Mucosa of gallbladder (tissue), 1 donor: ENCODE measurements around the gene CNTNAP3. TPM values are rescaled to one million over a fixed set of nuclear protein-coding genes. Genes with fewer than 3 reads are reported as not detected.
"Not testable (repeated sequence)": the region's sequence is repeated elsewhere in the genome, so short reads cannot be mapped to it uniquely, and the experiment has no call there.

Source experiments
- DNase-seq: peaks from one replicate; pipeline ENCODE4 v3.0.0-alpha.2; 2020; ENCODE audit warnings: low spot score
- total RNA-seq: library from RNA; stranded (reverse); gene quantifications from one replicate; pipeline ENCODE4 v1.2.1, GENCODE V29; 2021
- donor health status: DM: no; HTN: no; CAD: no.

The CNTNAP3 gene
- total RNA-seq = 1.6 TPM

- not testable (repeated sequence) for DNase-seq
These were observed at the start of gene CNTNAP3 for GRCh38 chr9:39287980-39288379. CNTNAP3 (minus strand) TSS chr9:39288167; CDS start chr9:39288064, 103 bp downstream.

GRCh38 chr9:39279995-39280394, 8.0 kb downstream of the CNTNAP3 start:
- not testable (repeated sequence) for DNase-seq

- not testable (repeated sequence) for DNase-seq
These were observed 45.5 kb downstream of the CNTNAP3 start for GRCh38 chr9:39242513-39242912.

- not testable (repeated sequence) for DNase-seq
These were observed 55.6 kb downstream of the CNTNAP3 start for GRCh38 chr9:39232130-39232991.

- DNase-seq = not testable (repeated sequence)
These were observed 72.0 kb downstream of the CNTNAP3 start for GRCh38 chr9:39215976-39216375.

GRCh38 chr9:39209773-39210172, 78.2 kb downstream of the CNTNAP3 start:
- not testable (repeated sequence) for DNase-seq

GRCh38 chr9:39206643-39207042, 81.3 kb downstream of the CNTNAP3 start:
- DNase-seq = not testable (repeated sequence)

GRCh38 chr9:39205842-39206241, 82.1 kb downstream of the CNTNAP3 start:
- not testable (repeated sequence) for DNase-seq

GRCh38 chr9:39200412-39200811, 87.6 kb downstream of the CNTNAP3 start:
- not testable (repeated sequence) for DNase-seq

- not testable (repeated sequence) for DNase-seq
These were observed 89.8 kb downstream of the CNTNAP3 start for GRCh38 chr9:39198000-39198709.

GRCh38 chr9:39171370-39171769, 116.6 kb downstream of the CNTNAP3 start:
- DNase-seq = not testable (repeated sequence)

GRCh38 chr9:39157714-39158113, 130.3 kb downstream of the CNTNAP3 start:
- not testable (repeated sequence) for DNase-seq

- DNase-seq = not testable (repeated sequence)
These were observed 155.0 kb downstream of the CNTNAP3 start for GRCh38 chr9:39132826-39133552.

GRCh38 chr9:39121401-39121800, 166.6 kb downstream of the CNTNAP3 start:
- not testable (repeated sequence) for DNase-seq

GRCh38 chr9:39111746-39112145, 176.2 kb downstream of the CNTNAP3 start:
- DNase-seq = not testable (repeated sequence)

GRCh38 chr9:39108145-39108544, 179.8 kb downstream of the CNTNAP3 start:
- no peak for DNase-seq

- not testable (repeated sequence) for DNase-seq
These were observed 190.8 kb downstream of the CNTNAP3 start for GRCh38 chr9:39097208-39097607.

- not testable (repeated sequence) for DNase-seq
These were observed 202.7 kb downstream of the CNTNAP3 start for GRCh38 chr9:39085311-39085710.

- not testable (repeated sequence) for DNase-seq
These were observed 205.4 kb downstream of the CNTNAP3 start for GRCh38 chr9:39082574-39082973.

- not testable (repeated sequence) for DNase-seq
These were observed 207.9 kb downstream of the CNTNAP3 start for GRCh38 chr9:39080081-39080480.

GRCh38 chr9:39078621-39079256, 209.2 kb downstream of the CNTNAP3 start:
- DNase-seq = peak; percentile 55
